ENCODE data around the gene AIG1.

DNA sequence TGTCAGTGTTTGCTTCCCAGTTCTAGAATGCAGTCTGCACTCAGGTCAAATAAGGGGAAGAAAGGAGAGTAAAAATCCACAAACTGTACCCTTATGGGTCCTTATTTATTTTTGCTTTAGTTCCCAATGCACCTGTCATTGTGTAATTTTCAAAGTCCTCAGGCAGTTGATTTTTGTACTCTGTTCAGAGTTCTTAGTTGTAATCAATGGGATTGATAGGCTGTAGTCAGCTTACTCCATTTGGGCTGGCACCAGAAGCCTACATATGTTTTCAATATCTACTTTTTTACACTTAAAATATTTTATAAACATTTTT, 18.6 kb downstream of the AIG1 start:
- TF ChIP-seq, protein P1, sequence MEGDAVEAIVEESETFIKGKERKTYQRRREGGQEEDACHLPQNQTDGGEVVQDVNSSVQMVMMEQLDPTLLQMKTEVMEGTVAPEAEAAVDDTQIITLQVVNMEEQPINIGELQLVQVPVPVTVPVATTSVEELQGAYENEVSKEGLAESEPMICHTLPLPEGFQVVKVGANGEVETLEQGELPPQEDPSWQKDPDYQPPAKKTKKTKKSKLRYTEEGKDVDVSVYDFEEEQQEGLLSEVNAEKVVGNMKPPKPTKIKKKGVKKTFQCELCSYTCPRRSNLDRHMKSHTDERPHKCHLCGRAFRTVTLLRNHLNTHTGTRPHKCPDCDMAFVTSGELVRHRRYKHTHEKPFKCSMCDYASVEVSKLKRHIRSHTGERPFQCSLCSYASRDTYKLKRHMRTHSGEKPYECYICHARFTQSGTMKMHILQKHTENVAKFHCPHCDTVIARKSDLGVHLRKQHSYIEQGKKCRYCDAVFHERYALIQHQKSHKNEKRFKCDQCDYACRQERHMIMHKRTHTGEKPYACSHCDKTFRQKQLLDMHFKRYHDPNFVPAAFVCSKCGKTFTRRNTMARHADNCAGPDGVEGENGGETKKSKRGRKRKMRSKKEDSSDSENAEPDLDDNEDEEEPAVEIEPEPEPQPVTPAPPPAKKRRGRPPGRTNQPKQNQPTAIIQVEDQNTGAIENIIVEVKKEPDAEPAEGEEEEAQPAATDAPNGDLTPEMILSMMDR (IDR thresholded peaks at IDR 0.05; ENCODE audit: insufficient read depth, low read depth, low read length) = no peak
- TF ChIP-seq EZH2 (IDR thresholded peaks at IDR 0.05; ENCODE audit: insufficient read depth, low read length) = no peak
